ENCODE data around the gene ZBTB45. TPM values are rescaled to one million over a fixed set of nuclear protein-coding genes. Genes with fewer than 3 reads are reported as not detected.
"Not testable (repeated sequence)": the region's sequence is repeated elsewhere in the genome, so short reads cannot be mapped to it uniquely, and the experiment has no call there.

Gene ZBTB45
- polyA plus RNA-seq, 2 donors: 6.4 to 7.4 TPM

DNA sequence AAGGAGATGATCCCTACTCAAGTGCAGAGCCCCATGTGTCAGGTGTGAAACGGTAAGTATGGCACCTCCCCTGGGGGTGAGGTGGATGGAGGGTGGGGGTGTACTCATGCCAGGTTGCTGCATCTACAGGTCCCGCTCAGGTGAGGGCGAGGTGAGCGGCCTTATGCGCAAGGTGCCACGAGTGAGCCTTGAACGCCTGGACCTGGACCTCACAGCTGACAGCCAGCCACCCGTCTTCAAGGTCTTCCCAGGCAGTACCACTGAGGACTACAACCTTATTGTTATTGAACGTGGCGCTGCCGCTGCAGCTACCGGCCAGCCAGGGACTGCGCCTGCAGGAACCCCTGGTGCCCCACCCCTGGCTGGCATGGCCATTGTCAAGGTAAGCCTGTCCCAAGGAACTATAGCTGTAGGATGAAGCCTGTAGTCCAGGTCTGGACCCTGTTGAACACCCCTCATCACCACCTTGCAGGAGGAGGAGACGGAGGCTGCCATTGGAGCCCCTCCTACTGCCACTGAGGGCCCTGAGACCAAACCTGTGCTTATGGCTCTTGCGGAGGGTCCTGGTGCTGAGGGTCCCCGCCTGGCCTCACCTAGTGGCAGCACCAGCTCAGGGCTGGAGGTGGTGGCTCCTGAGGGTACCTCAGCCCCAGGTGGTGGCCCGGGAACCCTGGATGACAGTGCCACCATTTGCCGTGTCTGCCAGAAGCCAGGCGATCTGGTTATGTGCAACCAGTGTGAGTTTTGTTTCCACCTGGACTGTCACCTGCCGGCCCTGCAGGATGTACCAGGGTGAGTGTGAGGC lies 29.5 kb upstream of the ZBTB45 start:
- no peaks in the 10 kb centered on the region for H3K9me3 ChIP-seq (ENCODE audit: control insufficient read depth in 2 of 2, insufficient read depth in 1 of 2, low read depth in 1 of 2, low read length in 1 of 2)
- no peak overlapping the region for H3K4me3 ChIP-seq (ENCODE audit: low read depth in 1 of 2, low read length in 2 of 2)
- H3K27me3 ChIP-seq (ENCODE audit: control insufficient read depth in 1 of 2, insufficient read depth in 2 of 2, low read length in 2 of 2): no peaks in the 10 kb centered on the region
- no peak overlapping the region for H3K27ac ChIP-seq (ENCODE audit: low read depth in 2 of 2, low read length in 1 of 2)
- 89 to 91% methylated on average over 20 of the region's 20 CpGs for WGBS, 2 donors
- peaks cover 10 to 25% of the 10 kb centered on the region in 2 donors for H3K4me1 ChIP-seq (ENCODE audit: control insufficient read depth in 2 of 2, insufficient read depth in 2 of 2, low read length in 1 of 2)
- peaks cover 37 to 61% of the 10 kb centered on the region in 2 donors for H3K36me3 ChIP-seq (ENCODE audit: control insufficient read depth in 2 of 2, insufficient read depth in 2 of 2, low read length in 1 of 2)

GRCh38 chr19:58547323-58548312 lies 28.0 kb upstream of the ZBTB45 start:
- no peaks in the 10 kb centered on the region for H3K9me3 ChIP-seq (ENCODE audit: control insufficient read depth in 2 of 2, insufficient read depth in 1 of 2, low read depth in 1 of 2, low read length in 1 of 2)
- peaks cover 37 to 54% of the 10 kb centered on the region in 2 donors for H3K36me3 ChIP-seq (ENCODE audit: control insufficient read depth in 2 of 2, insufficient read depth in 2 of 2, low read length in 1 of 2)
- no peaks in the 10 kb centered on the region for H3K27me3 ChIP-seq (ENCODE audit: control insufficient read depth in 1 of 2, insufficient read depth in 2 of 2, low read length in 2 of 2)
- H3K4me3 ChIP-seq (ENCODE audit: low read depth in 1 of 2, low read length in 2 of 2): no peak overlapping the region
- H3K27ac ChIP-seq (ENCODE audit: low read depth in 2 of 2, low read length in 1 of 2): no peak overlapping the region
- 87 to 89% methylated on average over 18 of the region's 18 CpGs for WGBS, 2 donors
- peaks cover 10 to 21% of the 10 kb centered on the region in 2 donors for H3K4me1 ChIP-seq (ENCODE audit: control insufficient read depth in 2 of 2, insufficient read depth in 2 of 2, low read length in 1 of 2)

DNA sequence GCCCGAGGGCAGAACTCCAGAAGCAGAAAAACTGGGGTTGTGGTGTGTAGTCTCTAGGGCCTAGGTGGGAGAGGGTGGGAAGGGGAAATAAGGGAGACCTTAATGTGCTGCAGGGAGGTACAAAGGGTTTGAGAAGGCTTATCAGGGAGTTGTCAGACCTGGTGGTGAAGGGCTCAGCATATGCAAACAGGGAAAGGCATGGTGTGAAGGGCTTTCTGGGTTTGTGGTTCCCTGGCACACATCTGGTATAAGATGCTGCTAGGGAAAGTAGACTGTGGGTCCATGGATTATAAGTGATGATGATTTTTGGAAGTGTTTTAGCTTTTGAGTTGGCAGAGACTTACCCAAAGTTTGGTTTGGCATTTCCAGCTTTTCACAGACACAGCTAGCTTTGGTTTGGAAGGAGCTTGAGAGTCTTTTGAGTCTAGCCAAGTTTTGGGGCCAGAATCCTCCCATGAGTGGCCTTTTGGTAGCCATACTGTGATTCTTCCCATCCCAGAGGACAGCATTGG lies 26.5 kb upstream of the ZBTB45 start:
- Histone ChIP-seq H3K27me3 (ENCODE audit: control insufficient read depth in 1 of 2, insufficient read depth in 2 of 2, low read length in 2 of 2) (no peaks in the 10 kb centered on the region), H3K36me3 (ENCODE audit: control insufficient read depth in 2 of 2, insufficient read depth in 2 of 2, low read length in 1 of 2) (peaks cover 26 to 41% of the 10 kb centered on the region in 2 donors), H3K4me3 (ENCODE audit: low read depth in 1 of 2, low read length in 2 of 2) (peak overlapping the region; percentile 89 to 92), H3K9me3 (ENCODE audit: control insufficient read depth in 2 of 2, insufficient read depth in 1 of 2, low read depth in 1 of 2, low read length in 1 of 2) (no peaks in the 10 kb centered on the region), H3K4me1 (ENCODE audit: control insufficient read depth in 2 of 2, insufficient read depth in 2 of 2, low read length in 1 of 2) (peaks cover 10 to 21% of the 10 kb centered on the region in 2 donors), H3K27ac (ENCODE audit: low read depth in 2 of 2, low read length in 1 of 2) (no peak overlapping the region)
- 8 to 25% methylated on average over 1 of the region's 1 CpG for WGBS, 2 donors

DNA sequence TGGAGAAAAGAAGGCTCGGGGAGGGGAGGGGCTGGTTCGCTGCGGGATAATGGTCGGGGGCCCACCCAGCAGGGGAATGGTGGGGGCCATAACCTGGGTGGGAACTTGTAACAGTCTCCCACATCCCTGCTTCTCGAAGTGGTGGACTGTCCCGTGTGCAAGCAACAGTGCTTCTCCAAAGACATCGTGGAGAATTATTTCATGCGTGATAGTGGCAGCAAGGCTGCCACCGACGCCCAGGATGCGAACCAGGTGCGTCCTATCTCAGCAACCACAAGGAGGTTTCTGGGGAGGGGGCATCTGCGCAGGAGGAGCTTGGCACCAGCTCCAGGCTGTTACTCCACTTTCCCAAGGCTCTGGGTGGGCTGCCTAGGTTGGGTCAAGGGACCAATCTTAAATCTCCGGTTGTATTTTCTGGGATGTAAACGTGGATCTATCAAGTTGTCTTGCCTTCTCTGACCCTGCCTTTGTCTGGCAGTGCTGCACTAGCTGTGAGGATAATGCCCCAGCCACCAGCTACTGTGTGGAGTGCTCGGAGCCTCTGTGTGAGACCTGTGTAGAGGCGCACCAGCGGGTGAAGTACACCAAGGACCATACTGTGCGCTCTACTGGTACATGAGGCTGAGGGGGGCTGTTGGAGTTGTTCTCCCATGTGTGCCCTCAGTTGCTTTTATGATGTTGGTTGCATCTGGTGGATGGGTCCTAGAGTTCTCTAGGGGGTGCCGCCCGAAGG lies 25.8 kb upstream of the ZBTB45 start:
- H3K27ac ChIP-seq (ENCODE audit: low read depth in 2 of 2, low read length in 1 of 2): peak overlapping the region in 1 of 2 donors; percentile 97
- no peaks in the 10 kb centered on the region for H3K27me3 ChIP-seq (ENCODE audit: control insufficient read depth in 1 of 2, insufficient read depth in 2 of 2, low read length in 2 of 2)
- no peaks in the 10 kb centered on the region for H3K9me3 ChIP-seq (ENCODE audit: control insufficient read depth in 2 of 2, insufficient read depth in 1 of 2, low read depth in 1 of 2, low read length in 1 of 2)
- H3K4me3 ChIP-seq (ENCODE audit: low read depth in 1 of 2, low read length in 2 of 2): peak overlapping the region; percentile 89 to 92
- peaks cover 10 to 21% of the 10 kb centered on the region in 2 donors for H3K4me1 ChIP-seq (ENCODE audit: control insufficient read depth in 2 of 2, insufficient read depth in 2 of 2, low read length in 1 of 2)
- peaks cover 20 to 35% of the 10 kb centered on the region in 2 donors for H3K36me3 ChIP-seq (ENCODE audit: control insufficient read depth in 2 of 2, insufficient read depth in 2 of 2, low read length in 1 of 2)
- 5 to 7% methylated on average over 21 of the region's 21 CpGs for WGBS, 2 donors

DNA sequence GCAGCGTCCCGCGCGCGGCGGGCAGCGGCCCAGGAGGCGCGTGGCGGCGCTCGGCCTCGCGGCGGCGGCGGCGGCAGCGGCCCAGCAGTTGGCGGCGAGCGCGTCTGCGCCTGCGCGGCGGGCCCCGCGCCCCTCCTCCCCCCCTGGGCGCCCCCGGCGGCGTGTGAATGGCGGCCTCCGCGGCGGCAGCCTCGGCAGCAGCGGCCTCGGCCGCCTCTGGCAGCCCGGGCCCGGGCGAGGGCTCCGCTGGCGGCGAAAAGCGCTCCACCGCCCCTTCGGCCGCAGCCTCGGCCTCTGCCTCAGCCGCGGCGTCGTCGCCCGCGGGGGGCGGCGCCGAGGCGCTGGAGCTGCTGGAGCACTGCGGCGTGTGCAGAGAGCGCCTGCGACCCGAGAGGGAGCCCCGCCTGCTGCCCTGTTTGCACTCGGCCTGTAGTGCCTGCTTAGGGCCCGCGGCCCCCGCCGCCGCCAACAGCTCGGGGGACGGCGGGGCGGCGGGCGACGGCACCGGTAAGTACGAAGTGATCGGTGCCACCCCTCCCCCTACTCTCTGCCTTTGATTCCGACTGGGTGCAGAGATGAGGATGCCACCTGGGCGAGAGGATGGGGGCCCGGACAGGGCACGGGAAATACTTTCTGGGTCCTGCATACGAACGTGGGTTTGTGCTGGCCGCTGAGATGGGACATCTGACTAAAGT lies 25.1 kb upstream of the ZBTB45 start:
- Histone ChIP-seq H3K4me3 (ENCODE audit: low read depth in 1 of 2, low read length in 2 of 2) (peak overlapping the region; percentile 89 to 92), H3K9me3 (ENCODE audit: control insufficient read depth in 2 of 2, insufficient read depth in 1 of 2, low read depth in 1 of 2, low read length in 1 of 2) (no peaks in the 10 kb centered on the region), H3K27ac (ENCODE audit: low read depth in 2 of 2, low read length in 1 of 2) (peak overlapping the region; percentile 96 to 97), H3K27me3 (ENCODE audit: control insufficient read depth in 1 of 2, insufficient read depth in 2 of 2, low read length in 2 of 2) (no peaks in the 10 kb centered on the region), H3K36me3 (ENCODE audit: control insufficient read depth in 2 of 2, insufficient read depth in 2 of 2, low read length in 1 of 2) (peaks cover 17 to 28% of the 10 kb centered on the region in 2 donors), H3K4me1 (ENCODE audit: control insufficient read depth in 2 of 2, insufficient read depth in 2 of 2, low read length in 1 of 2) (peaks cover 10 to 21% of the 10 kb centered on the region in 2 donors)
- 0% methylated on average over 46 to 92 of the region's 92 CpGs for WGBS, 2 donors

GRCh38 chr19:58543826-58544590 lies 24.4 kb upstream of the ZBTB45 start, which contains the start of gene TRIM28:
TRIM28 (plus strand) TSS chr19:58544064; CDS start chr19:58544758, 694 bp downstream.
- H3K9me3 ChIP-seq (ENCODE audit: control insufficient read depth in 2 of 2, insufficient read depth in 1 of 2, low read depth in 1 of 2, low read length in 1 of 2): no peaks in the 10 kb centered on the region
- H3K4me3 ChIP-seq (ENCODE audit: low read depth in 1 of 2, low read length in 2 of 2): peak within 1 kb of the TSS; percentile 89 to 92
- peaks cover 13 to 21% of the 10 kb centered on the region in 2 donors for H3K36me3 ChIP-seq (ENCODE audit: control insufficient read depth in 2 of 2, insufficient read depth in 2 of 2, low read length in 1 of 2)
- H3K4me1 ChIP-seq (ENCODE audit: control insufficient read depth in 2 of 2, insufficient read depth in 2 of 2, low read length in 1 of 2): peaks cover 10 to 21% of the 10 kb centered on the region in 2 donors
- 0% methylated on average over 46 to 73 of the region's 73 CpGs for WGBS, 2 donors
- H3K27me3 ChIP-seq (ENCODE audit: control insufficient read depth in 1 of 2, insufficient read depth in 2 of 2, low read length in 2 of 2): no peaks in the 10 kb centered on the region
- H3K27ac ChIP-seq (ENCODE audit: low read depth in 2 of 2, low read length in 1 of 2): peak within 1 kb of the TSS; percentile 96 to 98

DNA sequence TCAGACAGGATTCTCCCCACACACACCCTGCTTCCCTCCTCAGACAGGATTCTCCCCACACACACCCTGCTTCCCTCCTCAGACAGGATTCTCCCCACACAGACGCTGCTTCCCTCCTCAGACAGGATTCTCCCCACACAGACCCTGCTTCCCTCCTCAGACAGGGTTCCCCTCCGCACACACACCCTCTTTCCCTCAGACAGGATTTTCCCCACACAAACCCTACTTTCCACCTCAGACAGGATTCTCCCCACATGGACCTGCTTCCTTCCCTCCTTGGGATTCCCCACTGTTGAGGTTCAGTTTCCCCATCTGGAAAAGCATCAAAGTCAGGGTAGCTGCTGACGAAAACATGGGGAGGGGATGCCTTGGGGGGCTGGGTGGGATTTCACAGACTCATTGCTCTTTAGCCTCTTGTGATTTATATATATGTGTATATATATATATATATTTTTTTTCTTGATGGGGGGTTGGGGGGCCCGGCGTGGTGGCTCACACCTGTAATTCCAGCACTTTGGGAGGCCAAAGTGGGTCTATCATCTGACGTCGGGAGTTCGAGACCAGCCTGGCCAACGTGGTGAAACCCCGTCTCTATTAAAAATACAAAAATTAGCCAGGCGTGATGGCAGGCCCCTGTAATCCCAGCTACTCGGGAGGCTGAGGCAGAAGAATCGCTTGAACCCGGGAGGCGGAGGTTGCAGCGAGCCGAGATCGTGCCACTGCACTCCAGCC lies 23.2 kb upstream of the ZBTB45 start:
- H3K27me3 ChIP-seq (ENCODE audit: control insufficient read depth in 1 of 2, insufficient read depth in 2 of 2, low read length in 2 of 2); H3K4me3 ChIP-seq (ENCODE audit: low read depth in 1 of 2, low read length in 2 of 2); H3K9me3 ChIP-seq (ENCODE audit: control insufficient read depth in 2 of 2, insufficient read depth in 1 of 2, low read depth in 1 of 2, low read length in 1 of 2); H3K36me3 ChIP-seq (ENCODE audit: control insufficient read depth in 2 of 2, insufficient read depth in 2 of 2, low read length in 1 of 2): not testable (repeated sequence)
- 80 to 84% methylated on average over 18 of the region's 18 CpGs for WGBS, 2 donors
- Histone ChIP-seq H3K4me1 (ENCODE audit: control insufficient read depth in 2 of 2, insufficient read depth in 2 of 2, low read length in 1 of 2) (peaks cover 10 to 29% of the 10 kb centered on the region in 2 donors), H3K27ac (ENCODE audit: low read depth in 2 of 2, low read length in 1 of 2) (peak overlapping the region in 1 of 2 donors; percentile 98)

- H3K4me3 ChIP-seq (ENCODE audit: low read depth in 1 of 2, low read length in 2 of 2); H3K9me3 ChIP-seq (ENCODE audit: control insufficient read depth in 2 of 2, insufficient read depth in 1 of 2, low read depth in 1 of 2, low read length in 1 of 2); H3K27me3 ChIP-seq (ENCODE audit: control insufficient read depth in 1 of 2, insufficient read depth in 2 of 2, low read length in 2 of 2); H3K36me3 ChIP-seq (ENCODE audit: control insufficient read depth in 2 of 2, insufficient read depth in 2 of 2, low read length in 1 of 2); H3K4me1 ChIP-seq (ENCODE audit: control insufficient read depth in 2 of 2, insufficient read depth in 2 of 2, low read length in 1 of 2); H3K27ac ChIP-seq (ENCODE audit: low read depth in 2 of 2, low read length in 1 of 2): not testable (repeated sequence)
These were observed 19.6 kb upstream of the ZBTB45 start for GRCh38 chr19:58539169-58539559.
